ENCODE data around the gene MFRP.

Gene MFRP

DNA sequence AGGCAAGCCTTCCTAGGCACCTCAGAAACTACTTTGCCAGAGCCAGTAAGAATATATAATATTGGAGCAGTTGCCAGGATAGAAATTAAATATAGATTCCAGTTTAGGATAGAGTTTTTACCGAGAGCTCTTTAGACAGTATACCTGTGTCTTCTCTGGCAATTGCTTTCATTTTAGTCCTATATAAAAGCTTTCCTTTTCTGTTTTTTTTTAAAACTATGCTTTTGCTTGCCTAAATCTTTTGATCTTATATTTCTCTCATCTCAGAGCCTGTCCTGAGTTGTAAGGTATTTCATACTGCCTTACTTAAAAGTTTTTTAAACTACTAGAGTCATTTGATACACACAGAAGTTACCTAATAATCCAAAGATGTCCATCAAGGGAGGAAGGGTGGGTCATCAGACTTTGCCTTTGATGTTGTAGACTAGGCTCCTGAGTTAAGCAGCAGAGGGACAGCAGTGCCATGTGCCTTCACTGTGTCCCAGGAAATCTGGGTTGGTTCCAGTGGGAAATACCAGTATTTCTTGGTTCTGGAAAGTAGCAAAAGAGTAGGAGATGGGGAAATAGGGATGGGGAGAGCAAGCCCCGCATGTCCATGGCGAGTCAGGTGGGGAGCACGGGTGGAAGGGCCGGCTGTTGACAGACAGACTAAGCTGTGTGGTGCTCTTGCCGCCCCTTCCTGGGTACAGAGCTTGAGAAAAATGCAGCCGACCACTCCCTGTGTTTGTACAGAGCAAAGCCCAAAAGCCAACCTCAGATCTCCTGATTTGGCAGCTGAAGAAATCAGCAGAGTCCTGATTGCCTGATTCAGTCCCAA, 40.7 kb downstream of the MFRP start:
- peak overlapping the region; percentile 0 for H3K4me3 ChIP-seq (ENCODE audit: low read depth, low read length)
- no peak for DNase-seq (ENCODE audit: low read depth)
- no peak for TF ChIP-seq MYC (IDR thresholded peaks at IDR 0.05; ENCODE audit: low read depth, low read length)
- TF ChIP-seq, protein P1, sequence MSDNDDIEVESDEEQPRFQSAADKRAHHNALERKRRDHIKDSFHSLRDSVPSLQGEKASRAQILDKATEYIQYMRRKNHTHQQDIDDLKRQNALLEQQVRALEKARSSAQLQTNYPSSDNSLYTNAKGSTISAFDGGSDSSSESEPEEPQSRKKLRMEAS (IDR thresholded peaks at IDR 0.05; ENCODE audit: low read depth, low read length), result no peak
- no peak for TF ChIP-seq CTCF (IDR thresholded peaks at IDR 0.05; ENCODE audit: low read depth, low read length)
- TF ChIP-seq POLR2A (IDR thresholded peaks at IDR 0.05; ENCODE audit: extremely low read depth, insufficient read length), result no peak

GRCh38 chr11:119303227-119303718, 43.2 kb downstream of the MFRP start:
- H3K4me3 ChIP-seq (ENCODE audit: low read depth, low read length), result no peak overlapping the region
- TF ChIP-seq CTCF (IDR thresholded peaks at IDR 0.05; ENCODE audit: low read depth, low read length), result no peak
- no peak for TF ChIP-seq POLR2A (IDR thresholded peaks at IDR 0.05; ENCODE audit: extremely low read depth, insufficient read length)
- no peak for TF ChIP-seq MYC (IDR thresholded peaks at IDR 0.05; ENCODE audit: low read depth, low read length)
- TF ChIP-seq, protein P1 (IDR thresholded peaks at IDR 0.05; ENCODE audit: low read depth, low read length), result no peak
- DNase-seq (ENCODE audit: low read depth), result no peak

- TF ChIP-seq MYC (IDR thresholded peaks at IDR 0.05; ENCODE audit: low read depth, low read length) (no peak), POLR2A (IDR thresholded peaks at IDR 0.05; ENCODE audit: extremely low read depth, insufficient read length) (no peak), CTCF (IDR thresholded peaks at IDR 0.05; ENCODE audit: low read depth, low read length) (no peak)
- TF ChIP-seq, protein P1 (IDR thresholded peaks at IDR 0.05; ENCODE audit: low read depth, low read length), result no peak
- no peak overlapping the region for H3K4me3 ChIP-seq (ENCODE audit: low read depth, low read length)
- DNase-seq (ENCODE audit: low read depth), result no peak
Measured at GRCh38 chr11:119300198-119300964, 46.1 kb downstream of the MFRP start.

DNA sequence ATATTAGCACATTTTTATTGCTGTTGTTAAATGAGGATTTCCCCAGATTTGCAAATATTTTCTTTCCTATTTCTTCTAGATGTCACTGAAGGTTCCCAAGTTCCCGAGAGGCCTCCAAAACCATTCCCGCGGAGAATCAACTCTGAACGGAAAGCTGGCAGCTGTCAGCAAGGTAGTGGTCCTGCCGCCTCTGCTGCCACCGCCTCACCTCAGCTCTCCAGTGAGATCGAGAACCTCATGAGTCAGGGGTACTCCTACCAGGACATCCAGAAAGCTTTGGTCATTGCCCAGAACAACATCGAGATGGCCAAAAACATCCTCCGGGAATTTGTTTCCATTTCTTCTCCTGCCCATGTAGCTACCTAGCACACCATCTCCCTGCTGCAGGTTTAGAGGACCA, 47.1 kb downstream of the MFRP start:
- no peak for DNase-seq (ENCODE audit: low read depth)
- TF ChIP-seq, protein P1 (IDR thresholded peaks at IDR 0.05; ENCODE audit: low read depth, low read length), result no peak
- TF ChIP-seq CTCF (IDR thresholded peaks at IDR 0.05; ENCODE audit: low read depth, low read length) (no peak), POLR2A (IDR thresholded peaks at IDR 0.05; ENCODE audit: extremely low read depth, insufficient read length) (no peak), MYC (IDR thresholded peaks at IDR 0.05; ENCODE audit: low read depth, low read length) (no peak)
- H3K4me3 ChIP-seq (ENCODE audit: low read depth, low read length), result no peak overlapping the region

GRCh38 chr11:119298726-119299125, 47.8 kb downstream of the MFRP start:
- TF ChIP-seq MYC (IDR thresholded peaks at IDR 0.05; ENCODE audit: low read depth, low read length) (no peak), POLR2A (IDR thresholded peaks at IDR 0.05; ENCODE audit: extremely low read depth, insufficient read length) (no peak), CTCF (IDR thresholded peaks at IDR 0.05; ENCODE audit: low read depth, low read length) (no peak)
- TF ChIP-seq, protein P1 (IDR thresholded peaks at IDR 0.05; ENCODE audit: low read depth, low read length), result no peak
- no peak overlapping the region for H3K4me3 ChIP-seq (ENCODE audit: low read depth, low read length)
- DNase-seq (ENCODE audit: low read depth), result no peak

Data from NB4 (cell line).